Trophoblast cell (in vitro differentiated cells and primary cell): Measurements from ENCODE around the gene KCNA2.

ENCODE experiments used
- DNase-seq, 2 donors: peaks; one replicate each; pipeline ENCODE4 v3.0.0-alpha.2; 2016
- H2AFZ ChIP-seq: 2 replicates; pipeline ENCODE4 v1.6.1; 2013; ENCODE audit warnings: low read length, moderate library complexity, mild to moderate bottlenecking; ENCODE audit not compliant: insufficient read depth, poor library complexity
- H2AK5ac ChIP-seq: 2 replicates; pipeline ENCODE4 v1.6.1; 2013; ENCODE audit warnings: mild to moderate bottlenecking, low read length
- H2BK120ac ChIP-seq: 2 replicates; pipeline ENCODE4 v1.6.1; 2013; ENCODE audit warnings: low read length, mild to moderate bottlenecking, moderate library complexity; ENCODE audit not compliant: insufficient read depth, poor library complexity
- H2BK12ac ChIP-seq: 2 replicates; pipeline ENCODE4 v1.6.1; 2013; ENCODE audit warnings: mild to moderate bottlenecking, low read length, moderate library complexity
- H2BK5ac ChIP-seq: 2 replicates; pipeline ENCODE4 v1.6.1; 2013; ENCODE audit warnings: low read length, low read depth, moderate library complexity, mild to moderate bottlenecking; ENCODE audit not compliant: poor library complexity
- H3K14ac ChIP-seq: 2 replicates; pipeline ENCODE4 v1.6.1; 2013; ENCODE audit warnings: mild to moderate bottlenecking, low read length
- H3K18ac ChIP-seq: 2 replicates; pipeline ENCODE4 v1.6.1; 2013; ENCODE audit warnings: mild to moderate bottlenecking, low read length
- H3K23ac ChIP-seq: 2 replicates; pipeline ENCODE4 v1.6.1; 2013; ENCODE audit warnings: low read length
- H3K27ac ChIP-seq: 2 replicates; pipeline ENCODE4 v1.5.1; 2013; ENCODE audit warnings: low read depth, mild to moderate bottlenecking, inconsistent platforms, low read length, moderate library complexity
- H3K27me3 ChIP-seq: 2 replicates; pipeline ENCODE4 v1.6.1; 2013; ENCODE audit warnings: inconsistent platforms, mild to moderate bottlenecking, low read length, moderate library complexity; ENCODE audit not compliant: insufficient read depth
- H3K36me3 ChIP-seq, 2 experiments: 1 replicate in 1 of 2; 2 replicates in 1 of 2; pipeline ENCODE4 v1.6.1; 2013; ENCODE audit warnings: low read length in 2 of 2, mild to moderate bottlenecking in 2 of 2, moderate library complexity in 1 of 2; ENCODE audit not compliant: insufficient read depth in 2 of 2, control insufficient read depth in 1 of 2
- H3K4ac ChIP-seq: 2 replicates; pipeline ENCODE4 v1.6.1; 2013; ENCODE audit warnings: low read depth, mild to moderate bottlenecking, low read length, moderate library complexity
- H3K4me1 ChIP-seq, 2 experiments: 1 replicate in 1 of 2; 2 replicates in 1 of 2; pipeline ENCODE4 v1.6.1; 2013; ENCODE audit warnings: low read length in 2 of 2, mild to moderate bottlenecking in 2 of 2, moderate library complexity in 1 of 2; ENCODE audit not compliant: insufficient read depth in 2 of 2, control insufficient read depth in 1 of 2
- H3K4me2 ChIP-seq: 2 replicates; pipeline ENCODE4 v1.6.1; 2013; ENCODE audit warnings: inconsistent platforms, mild to moderate bottlenecking, low read length, moderate library complexity
- H3K4me3 ChIP-seq: 2 replicates; pipeline ENCODE4 v1.5.1; 2013; ENCODE audit warnings: mild to moderate bottlenecking, low read depth, low read length, inconsistent platforms
- H3K79me1 ChIP-seq: one replicate; pipeline ENCODE4 v1.6.1; 2013; ENCODE audit warnings: low read length
- H3K79me2 ChIP-seq: 2 replicates; pipeline ENCODE4 v1.6.1; 2013; ENCODE audit warnings: low read length, mild to moderate bottlenecking; ENCODE audit not compliant: control insufficient read depth, insufficient read depth, poor library complexity
- H3K9ac ChIP-seq: 2 replicates; pipeline ENCODE4 v1.6.1; 2013; ENCODE audit warnings: mild to moderate bottlenecking, low read length
- H3K9me3 ChIP-seq: 2 replicates; pipeline ENCODE4 v1.6.1; 2013; ENCODE audit warnings: low read depth, mild to moderate bottlenecking, control low read depth, inconsistent platforms, low read length; ENCODE audit not compliant: insufficient read depth
- H4K12ac ChIP-seq: 2 replicates; pipeline ENCODE4 v1.6.1; 2013; ENCODE audit warnings: low read depth, mild to moderate bottlenecking, low read length, moderate library complexity
- H4K8ac ChIP-seq: 2 replicates; pipeline ENCODE4 v1.6.1; 2013; ENCODE audit warnings: low read depth, mild to moderate bottlenecking, low read length, moderate library complexity
- H4K91ac ChIP-seq: one replicate; pipeline ENCODE4 v1.6.1; 2013; ENCODE audit warnings: low read depth, mild to moderate bottlenecking, low read length, moderate library complexity
- WGBS: extraction: QIAGEN DNeasy Blood & Tissue Kit; methylation state at CpG from one replicate; pipeline ENCODE4 v1.1.7; 2013; ENCODE audit warnings: missing lambda C conversion rate; ENCODE audit not compliant: insufficient read length, insufficient coverage; ENCODE audit errors: extremely low coverage; 5-methylcytosine and 5-hydroxymethylcytosine counted together

KCNA2 gene

DNA sequence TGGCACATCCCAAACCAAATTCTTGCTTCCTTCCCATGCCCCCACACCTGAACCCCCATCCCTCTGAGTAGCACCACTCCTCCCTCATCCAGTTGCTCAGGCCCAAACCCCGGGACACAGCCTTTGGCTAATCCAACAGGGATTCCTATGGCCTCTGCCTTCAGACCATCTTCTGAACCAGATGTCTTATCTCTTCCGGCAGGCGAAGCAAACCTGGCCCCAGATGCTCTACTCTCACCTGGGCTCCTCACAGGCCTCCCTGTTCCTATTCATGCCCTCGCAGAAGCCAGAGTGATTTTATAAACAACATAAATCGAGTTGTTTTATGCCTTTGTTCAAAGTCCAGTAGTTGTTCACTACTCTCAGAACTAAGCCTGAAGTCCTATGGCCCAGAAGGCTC lies 12.5 kb upstream of the KCNA2 start:
- no peak overlapping the region for H2AK5ac ChIP-seq
- no peak overlapping the region for H2BK5ac ChIP-seq
- no peaks in the 10 kb centered on the region for H3K9me3 ChIP-seq
- no peak overlapping the region for H3K4me3 ChIP-seq
- H3K18ac ChIP-seq: no peak overlapping the region
- no CpG with 5 or more reads among the region's 5 CpGs for WGBS
- H3K4me2 ChIP-seq: no peak overlapping the region
- H3K79me2 ChIP-seq: no peaks in the 10 kb centered on the region
- no peak overlapping the region for H3K4ac ChIP-seq
- H4K12ac ChIP-seq: no peak overlapping the region
- no peaks in the 10 kb centered on the region for H3K27me3 ChIP-seq
- no peak overlapping the region for H4K8ac ChIP-seq
- no peak overlapping the region for H2BK120ac ChIP-seq
- no peak overlapping the region for H4K91ac ChIP-seq
- H3K27ac ChIP-seq: no peak overlapping the region
- no peaks in the 10 kb centered on the region for H3K4me1 ChIP-seq
- H3K79me1 ChIP-seq: no peaks in the 10 kb centered on the region
- H3K23ac ChIP-seq: no peak overlapping the region
- H3K9ac ChIP-seq: no peak overlapping the region
- H3K14ac ChIP-seq: no peak overlapping the region
- no peak overlapping the region for H2BK12ac ChIP-seq
- H3K36me3 ChIP-seq: no peaks in the 10 kb centered on the region
- DNase-seq: no peak
- no peak overlapping the region for H2AFZ ChIP-seq

DNA sequence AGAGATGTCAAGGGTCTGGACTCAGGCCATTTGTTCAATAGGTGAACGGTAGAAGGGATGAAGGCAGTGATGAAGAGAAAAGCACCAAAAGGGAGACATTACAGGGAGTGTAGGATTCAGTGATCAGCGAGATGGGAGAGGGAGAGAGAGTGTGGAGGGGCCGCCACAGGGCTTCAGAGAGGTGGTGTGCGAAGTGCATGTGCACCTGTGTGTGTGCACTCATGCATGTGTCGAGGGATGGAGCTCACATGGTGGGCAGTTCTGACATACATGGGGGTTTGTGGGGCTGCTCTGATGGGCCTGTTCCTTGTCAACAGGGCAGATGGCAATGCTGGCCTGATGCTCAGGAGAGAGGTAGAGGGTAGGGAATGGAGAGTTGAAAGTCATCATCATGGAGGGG lies 11.4 kb upstream of the KCNA2 start:
- Histone ChIP-seq H3K36me3 (no peaks in the 10 kb centered on the region), H2BK120ac (no peak overlapping the region), H3K23ac (no peak overlapping the region), H2AK5ac (no peak overlapping the region), H3K4me2 (no peak overlapping the region), H3K4ac (no peak overlapping the region), H3K79me2 (no peaks in the 10 kb centered on the region), H4K8ac (no peak overlapping the region), H3K14ac (no peak overlapping the region), H4K12ac (no peak overlapping the region), H4K91ac (no peak overlapping the region), H3K9ac (no peak overlapping the region), H3K4me3 (no peak overlapping the region), H3K18ac (no peak overlapping the region), H2BK12ac (no peak overlapping the region), H2BK5ac (no peak overlapping the region), H3K27me3 (no peaks in the 10 kb centered on the region), H2AFZ (no peak overlapping the region), H3K9me3 (peaks cover 1% of the 10 kb centered on the region), H3K4me1 (no peaks in the 10 kb centered on the region), H3K27ac (no peak overlapping the region), H3K79me1 (no peaks in the 10 kb centered on the region)
- no CpG with 5 or more reads among the region's 5 CpGs for WGBS
- no peak for DNase-seq

DNA sequence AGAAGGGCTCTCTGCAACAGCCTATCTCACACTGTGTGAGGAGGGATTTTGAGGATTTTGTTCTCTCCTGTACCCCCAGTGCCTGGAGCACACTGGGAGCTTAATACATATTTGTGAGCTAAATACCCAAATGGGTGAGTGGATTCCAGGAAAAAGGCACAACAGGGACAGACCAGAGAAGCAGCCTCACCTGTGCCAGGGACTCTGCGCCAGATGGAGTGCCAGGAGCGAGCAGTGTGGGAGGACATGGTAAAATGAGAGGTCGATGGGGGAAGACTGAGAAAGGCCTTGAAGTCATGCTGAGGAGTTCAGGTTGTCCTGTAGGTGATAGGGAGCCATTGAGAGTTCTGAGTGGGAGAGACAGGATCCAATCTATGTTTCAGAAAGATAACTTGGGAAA lies 11.0 kb upstream of the KCNA2 start:
- Histone ChIP-seq H2BK12ac (no peak overlapping the region), H4K91ac (no peak overlapping the region), H3K4me3 (no peak overlapping the region), H3K36me3 (no peaks in the 10 kb centered on the region), H4K8ac (no peak overlapping the region), H4K12ac (no peak overlapping the region), H3K9ac (no peak overlapping the region), H3K4ac (no peak overlapping the region), H3K79me1 (no peaks in the 10 kb centered on the region), H3K79me2 (no peaks in the 10 kb centered on the region), H3K27ac (no peak overlapping the region), H3K9me3 (peaks cover 1% of the 10 kb centered on the region), H2BK5ac (no peak overlapping the region), H3K4me1 (no peaks in the 10 kb centered on the region), H3K14ac (no peak overlapping the region), H3K23ac (no peak overlapping the region), H3K18ac (no peak overlapping the region), H3K4me2 (no peak overlapping the region), H2BK120ac (no peak overlapping the region), H3K27me3 (no peaks in the 10 kb centered on the region), H2AK5ac (no peak overlapping the region), H2AFZ (no peak overlapping the region)
- no peak for DNase-seq
- WGBS: no CpG with 5 or more reads among the region's 3 CpGs

DNA sequence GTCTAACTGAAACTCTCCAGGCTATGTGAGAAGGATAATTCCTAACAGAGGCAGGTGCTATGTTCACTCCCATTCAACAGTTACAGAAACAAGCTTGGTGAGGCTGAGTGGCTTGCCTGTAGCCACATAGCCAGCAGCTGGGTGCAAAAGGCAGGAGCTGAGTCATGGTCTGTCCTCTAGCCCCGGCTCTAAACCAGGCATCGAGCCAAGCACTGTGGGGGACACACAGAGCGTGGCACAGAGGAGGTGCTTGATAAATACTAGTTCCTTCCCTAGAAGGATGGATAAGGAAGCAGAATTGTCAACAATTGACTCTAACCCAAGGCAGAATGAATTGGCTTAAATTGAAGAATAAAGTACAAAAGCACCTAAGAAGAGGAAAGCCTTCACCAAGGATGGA lies 10.4 kb upstream of the KCNA2 start:
- DNase-seq: no peak
- H3K36me3 ChIP-seq: no peaks in the 10 kb centered on the region
- no peak overlapping the region for H3K4me2 ChIP-seq
- H3K9me3 ChIP-seq: peaks cover 1% of the 10 kb centered on the region
- H3K4ac ChIP-seq: no peak overlapping the region
- no peak overlapping the region for H2BK120ac ChIP-seq
- no peaks in the 10 kb centered on the region for H3K27me3 ChIP-seq
- H3K79me2 ChIP-seq: no peaks in the 10 kb centered on the region
- WGBS: no CpG with 5 or more reads among the region's 3 CpGs
- H3K4me3 ChIP-seq: no peak overlapping the region
- H3K27ac ChIP-seq: no peak overlapping the region
- H3K4me1 ChIP-seq: no peaks in the 10 kb centered on the region
- no peak overlapping the region for H4K91ac ChIP-seq
- H3K23ac ChIP-seq: no peak overlapping the region
- H3K18ac ChIP-seq: no peak overlapping the region
- H4K8ac ChIP-seq: no peak overlapping the region
- H2BK5ac ChIP-seq: no peak overlapping the region
- H3K79me1 ChIP-seq: no peaks in the 10 kb centered on the region
- no peak overlapping the region for H4K12ac ChIP-seq
- H3K9ac ChIP-seq: no peak overlapping the region
- H3K14ac ChIP-seq: no peak overlapping the region
- no peak overlapping the region for H2BK12ac ChIP-seq
- H2AK5ac ChIP-seq: no peak overlapping the region
- no peak overlapping the region for H2AFZ ChIP-seq
